DOHH2 (cell line): ENCODE measurements around the gene MEDAG.

Experiments
- H3F3A ChIP-seq: fragments of 200-600 bp; sonication (generic), shearing (Covaris generic); 2 replicates; pipeline ENCODE4 v1.6.0; 2016; ENCODE audit warnings: antibody characterized with exemption, mild to moderate bottlenecking; ENCODE audit not compliant: control insufficient read depth, insufficient read depth
- H3K27ac ChIP-seq: fragments of 200-600 bp; sonication (generic); 2 replicates; pipeline ENCODE4 v1.5.1; 2014; ENCODE audit warnings: low read depth, mild to moderate bottlenecking, low read length, moderate library complexity
- H3K27me3 ChIP-seq: fragments of 200-600 bp; sonication (generic); 2 replicates; pipeline ENCODE4 v1.6.1; 2014; ENCODE audit warnings: mild to moderate bottlenecking, low read length, mixed read lengths; ENCODE audit not compliant: control insufficient read depth
- H3K36me3 ChIP-seq: fragments of 200-600 bp; sonication (generic); 2 replicates; pipeline ENCODE4 v1.6.1; 2014; ENCODE audit warnings: mild to moderate bottlenecking, low read length, moderate library complexity, mixed read lengths; ENCODE audit not compliant: control insufficient read depth
- H3K4me1 ChIP-seq: fragments of 200-600 bp; sonication (generic); 2 replicates; pipeline ENCODE4 v1.6.1; 2014; ENCODE audit warnings: mild to moderate bottlenecking, low read length, mixed read lengths; ENCODE audit not compliant: control insufficient read depth
- H3K4me2 ChIP-seq: fragments of 200-600 bp; sonication (generic); 2 replicates; pipeline ENCODE4 v1.6.0; 2014; ENCODE audit warnings: mild to moderate bottlenecking, low read length, moderate library complexity
- H3K4me3 ChIP-seq: fragments of 200-600 bp; sonication (generic); 2 replicates; pipeline ENCODE4 v1.5.1; 2014; ENCODE audit warnings: mild to moderate bottlenecking, low read length, mixed read lengths
- H3K79me2 ChIP-seq: fragments of 200-600 bp; sonication (generic); 2 replicates; pipeline ENCODE4 v1.6.1; 2014; ENCODE audit warnings: mild to moderate bottlenecking, low read length, mixed read lengths; ENCODE audit not compliant: control insufficient read depth
- H3K9me2 ChIP-seq: fragments of 200-600 bp; sonication (generic); replicated peaks from 2 replicates; pipeline ENCODE4 v1.6.1; 2014; ENCODE audit warnings: mild to moderate bottlenecking, low read length, mixed read lengths; ENCODE audit not compliant: control insufficient read depth
- H3K9me3 ChIP-seq: fragments of 200-600 bp; sonication (generic); 2 replicates; pipeline ENCODE4 v1.6.1; 2014; ENCODE audit warnings: antibody characterized with exemption, low read length, mixed read lengths; ENCODE audit not compliant: control insufficient read depth, insufficient read depth
- H4K20me1 ChIP-seq: fragments of 200-600 bp; sonication (generic); 2 replicates; pipeline ENCODE4 v1.6.0; 2014; ENCODE audit warnings: low read depth, mild to moderate bottlenecking, antibody characterized with exemption, low read length, moderate library complexity; ENCODE audit not compliant: control insufficient read depth, insufficient read depth
- EZH2phosphoT487 ChIP-seq: fragments of 200-600 bp; sonication (generic); IDR thresholded peaks from 2 replicates; pipeline ENCODE4 v1.6.1; 2017; ENCODE audit warnings: borderline replicate concordance, mild to moderate bottlenecking, antibody characterized with exemption, low read length, moderate library complexity, mixed read lengths
- TF ChIP-seq, protein P1 (sequence below): fragments of 200-600 bp; sonication (generic); IDR thresholded peaks from one replicate; pipeline ENCODE4 v1.5.1; 2014; ENCODE audit warnings: antibody characterized with exemption, mild to moderate bottlenecking, low read depth, low read length; ENCODE audit not compliant: poor library complexity, severe bottlenecking

Gene MEDAG

DNA sequence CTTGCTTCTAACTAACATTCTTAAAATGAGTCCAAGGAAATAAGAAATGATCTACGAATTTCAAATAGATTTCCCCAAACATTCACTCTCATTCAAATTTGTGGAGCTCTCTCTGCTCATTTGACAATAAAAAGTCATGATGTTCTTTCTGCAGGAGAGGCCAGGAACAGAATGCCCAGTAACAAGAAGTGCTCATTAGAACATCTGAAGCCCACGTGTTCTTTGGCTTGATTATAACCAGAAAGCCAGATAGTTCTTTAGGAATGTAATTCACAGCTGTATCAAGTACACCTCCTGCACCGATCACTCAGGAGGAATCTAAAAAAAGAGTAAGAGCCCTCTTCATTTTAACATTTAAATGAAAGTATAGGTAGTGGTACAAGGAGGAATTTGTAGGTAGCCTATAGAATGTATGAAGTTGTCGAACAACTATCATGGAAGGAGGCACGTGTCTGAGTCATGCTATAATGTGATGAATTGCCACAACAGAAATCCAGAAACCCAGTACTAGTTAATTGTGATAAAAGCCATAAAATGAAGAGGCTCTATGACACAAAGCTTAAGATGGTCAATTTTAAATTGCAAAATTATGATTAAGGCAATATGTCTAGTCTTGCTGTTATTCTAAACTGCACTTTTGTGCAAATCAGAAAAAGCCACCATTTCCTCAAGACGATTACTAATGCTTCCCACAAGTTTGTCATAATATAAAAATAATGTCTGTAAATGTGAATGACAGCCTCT, 12.8 kb downstream of the MEDAG start:
- Histone ChIP-seq H3F3A (no peaks in the 10 kb centered on the region), H3K4me3 (no peak overlapping the region)

DNA sequence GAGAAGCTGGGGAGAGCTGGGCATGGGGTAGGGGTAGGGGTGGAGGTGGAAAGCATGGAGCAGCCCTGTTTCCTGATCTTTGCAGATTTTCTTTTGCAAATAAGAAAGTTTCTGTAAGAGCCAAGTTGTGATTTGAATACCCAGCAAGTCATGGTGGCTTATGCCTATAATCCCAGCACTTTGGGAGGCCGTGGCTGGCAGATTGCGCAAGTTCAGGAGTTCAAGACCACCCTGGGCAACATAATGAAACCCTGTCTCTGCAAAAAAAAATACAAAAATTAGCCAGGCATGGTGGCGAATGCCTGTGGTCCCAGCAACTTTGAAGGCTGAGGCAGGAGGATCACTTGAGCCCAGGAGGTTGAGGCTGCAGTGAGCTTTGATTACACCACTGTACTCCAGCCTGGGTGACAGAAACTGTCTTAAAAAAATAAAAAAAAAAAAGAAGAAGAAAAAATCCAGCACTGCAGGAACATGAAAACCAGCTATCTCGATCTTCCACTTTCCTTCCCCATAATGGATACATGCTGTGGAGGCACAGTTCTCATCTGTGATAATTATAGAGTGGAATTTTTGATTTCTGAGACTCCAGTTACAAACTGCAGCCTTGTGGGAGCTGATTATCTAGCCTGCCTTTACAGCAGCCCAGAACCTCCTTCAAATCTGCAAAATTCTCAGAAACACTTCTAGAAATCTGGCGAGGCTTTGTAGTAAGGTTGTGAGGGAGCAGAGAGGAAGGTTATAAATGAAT, 14.3 kb downstream of the MEDAG start:
- Histone ChIP-seq H3K36me3 (no peaks in the 10 kb centered on the region), H3K9me2 (no peaks in the 10 kb centered on the region), H3K4me2 (no peak overlapping the region), H3K79me2 (no peaks in the 10 kb centered on the region), H3F3A (no peaks in the 10 kb centered on the region), H3K4me1 (no peaks in the 10 kb centered on the region), H3K4me3 (no peak overlapping the region), H4K20me1 (no peaks in the 10 kb centered on the region), H3K27me3 (peaks cover 8% of the 10 kb centered on the region; the same call in 1 of the 2 replicates), H3K27ac (no peak overlapping the region), H3K9me3 (no peaks in the 10 kb centered on the region)
- TF ChIP-seq, protein P1, sequence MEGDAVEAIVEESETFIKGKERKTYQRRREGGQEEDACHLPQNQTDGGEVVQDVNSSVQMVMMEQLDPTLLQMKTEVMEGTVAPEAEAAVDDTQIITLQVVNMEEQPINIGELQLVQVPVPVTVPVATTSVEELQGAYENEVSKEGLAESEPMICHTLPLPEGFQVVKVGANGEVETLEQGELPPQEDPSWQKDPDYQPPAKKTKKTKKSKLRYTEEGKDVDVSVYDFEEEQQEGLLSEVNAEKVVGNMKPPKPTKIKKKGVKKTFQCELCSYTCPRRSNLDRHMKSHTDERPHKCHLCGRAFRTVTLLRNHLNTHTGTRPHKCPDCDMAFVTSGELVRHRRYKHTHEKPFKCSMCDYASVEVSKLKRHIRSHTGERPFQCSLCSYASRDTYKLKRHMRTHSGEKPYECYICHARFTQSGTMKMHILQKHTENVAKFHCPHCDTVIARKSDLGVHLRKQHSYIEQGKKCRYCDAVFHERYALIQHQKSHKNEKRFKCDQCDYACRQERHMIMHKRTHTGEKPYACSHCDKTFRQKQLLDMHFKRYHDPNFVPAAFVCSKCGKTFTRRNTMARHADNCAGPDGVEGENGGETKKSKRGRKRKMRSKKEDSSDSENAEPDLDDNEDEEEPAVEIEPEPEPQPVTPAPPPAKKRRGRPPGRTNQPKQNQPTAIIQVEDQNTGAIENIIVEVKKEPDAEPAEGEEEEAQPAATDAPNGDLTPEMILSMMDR: no peak
- no peak for TF ChIP-seq EZH2phosphoT487

More for the DNA sequence above, 12.8 kb downstream of the MEDAG start:
- no peaks in the 10 kb centered on the region for H3K79me2 ChIP-seq
- no peak overlapping the region for H3K27ac ChIP-seq
- no peaks in the 10 kb centered on the region for H3K36me3 ChIP-seq
- no peak for TF ChIP-seq EZH2phosphoT487
- TF ChIP-seq, protein P1: no peak
- H3K27me3 ChIP-seq: peaks cover 17% of the 10 kb centered on the region; the same call in 1 of the 2 replicates
- no peak overlapping the region for H3K4me2 ChIP-seq
- no peaks in the 10 kb centered on the region for H4K20me1 ChIP-seq
- H3K9me3 ChIP-seq: no peaks in the 10 kb centered on the region
- H3K4me1 ChIP-seq: no peaks in the 10 kb centered on the region
- H3K9me2 ChIP-seq: no peaks in the 10 kb centered on the region

DNA sequence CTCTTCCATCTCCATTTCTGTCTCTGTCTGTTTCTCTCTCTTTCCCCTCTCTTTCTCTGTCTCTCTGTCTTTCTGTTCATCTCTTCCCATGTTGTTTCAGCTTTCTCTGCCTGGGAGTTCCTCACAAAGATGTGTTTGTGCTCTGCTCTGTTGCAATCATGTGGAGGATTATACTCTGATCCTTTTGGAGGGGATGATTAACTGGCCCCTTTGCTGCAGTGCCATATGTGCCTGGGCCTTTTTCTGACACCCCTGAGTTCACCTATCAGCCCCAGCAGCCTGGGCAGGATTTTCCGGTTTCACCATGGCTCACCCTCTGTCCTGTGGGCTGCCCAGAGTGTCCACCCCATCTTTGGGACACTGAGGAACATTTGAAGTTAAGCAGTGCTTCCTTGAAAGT, 17.3 kb downstream of the MEDAG start:
- Histone ChIP-seq H3K4me3 (no peak overlapping the region), H3K4me2 (no peak overlapping the region), H4K20me1 (no peaks in the 10 kb centered on the region), H3K9me3 (no peaks in the 10 kb centered on the region), H3K9me2 (no peaks in the 10 kb centered on the region), H3K27me3 (peaks cover 11% of the 10 kb centered on the region; the same call in 1 of the 2 replicates), H3K36me3 (no peaks in the 10 kb centered on the region), H3K79me2 (no peaks in the 10 kb centered on the region), H3K27ac (no peak overlapping the region), H3K4me1 (no peaks in the 10 kb centered on the region), H3F3A (no peaks in the 10 kb centered on the region)
- TF ChIP-seq, protein P1: no peak
- no peak for TF ChIP-seq EZH2phosphoT487
